Stimulated activated CD8-positive, alpha-beta memory T cell treated with anti-CD3 and anti-CD28 coated beads, Interleukin-15, amount 100 ng/mL, for 1 hour (primary cell): ENCODE results near the gene RNU6-9.
"Not testable (repeated sequence)": the region's sequence is repeated elsewhere in the genome, so short reads cannot be mapped to it uniquely, and the experiment has no call there.

Experiments
- DNase-seq: peaks from one replicate; pipeline ENCODE4 v3.0.0-alpha.2; 2020; ENCODE audit warnings: low read depth

The RNU6-9 gene

GRCh38 chr19:878751-879561 lies 14.3 kb upstream of the RNU6-9 start:
- DNase-seq = not testable (repeated sequence)

DNA sequence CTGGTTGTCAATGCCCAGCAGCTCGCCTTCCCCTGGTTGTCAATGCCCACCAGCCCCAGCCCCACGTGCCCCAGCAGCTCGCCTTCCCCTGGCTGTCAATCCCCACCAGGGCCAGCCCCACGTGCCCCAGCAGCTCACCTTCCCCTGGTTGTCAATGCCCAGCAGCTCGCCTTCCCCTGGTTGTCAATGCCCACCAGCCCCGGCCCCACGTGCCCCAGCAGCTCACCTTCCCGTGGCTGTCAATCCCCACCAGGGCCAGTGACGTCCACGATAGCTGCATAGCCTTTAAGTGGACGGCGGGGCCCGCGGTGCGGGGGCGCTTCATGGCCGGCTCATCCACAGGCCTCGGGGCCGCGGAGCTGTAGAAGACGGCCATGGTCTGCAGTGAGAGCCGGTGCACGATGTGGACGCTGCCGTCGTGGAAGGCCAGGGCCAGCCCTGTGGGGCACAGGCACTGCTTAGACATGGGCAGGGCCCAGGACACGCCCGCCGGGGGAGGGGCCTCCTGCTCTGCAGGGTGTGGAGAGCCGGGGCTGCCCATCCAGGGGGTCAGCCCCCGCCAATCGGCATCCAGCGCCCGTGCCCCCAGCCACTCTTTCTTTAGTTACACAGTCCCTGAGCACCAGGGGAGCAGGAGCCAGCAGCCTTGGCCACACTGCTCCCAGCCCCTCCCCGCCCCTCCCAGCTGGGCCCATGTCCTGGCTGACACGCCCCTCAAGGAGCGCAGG lies 13.4 kb upstream of the RNU6-9 start:
- no peak for DNase-seq

DNA sequence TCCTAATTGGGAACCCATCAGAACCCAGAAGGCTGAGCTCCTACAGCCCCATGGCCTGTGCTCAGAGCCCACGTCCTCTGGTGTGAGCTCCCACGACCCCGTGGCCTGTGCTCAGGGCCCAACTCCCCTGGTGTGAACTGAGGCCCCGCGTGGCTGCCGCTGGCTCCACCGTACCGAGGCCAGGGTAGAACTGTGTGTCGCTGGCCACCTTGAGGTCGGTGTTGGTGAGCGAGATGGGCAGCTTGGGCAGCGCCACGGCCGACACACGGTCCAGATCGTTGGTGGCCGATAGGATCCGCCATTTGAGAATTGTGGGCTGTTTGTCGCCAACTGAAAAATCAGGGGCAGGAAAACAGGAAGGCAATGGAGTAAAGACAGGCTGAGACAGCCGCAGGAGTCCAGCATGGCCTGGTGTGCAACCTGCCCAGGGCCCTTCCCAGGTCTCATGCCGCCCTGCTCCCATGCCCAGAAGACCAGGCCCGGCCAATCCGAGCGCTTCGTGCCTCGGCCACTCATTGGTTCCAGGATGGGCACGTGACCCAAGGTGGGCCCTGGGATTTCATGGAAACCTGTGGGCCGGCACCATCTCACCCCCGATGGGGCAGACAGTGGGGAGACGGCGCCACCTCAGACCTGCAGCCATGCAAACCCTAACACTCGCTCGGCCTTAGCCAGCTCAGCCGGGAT lies 11.8 kb upstream of the RNU6-9 start:
- no peak for DNase-seq

DNA sequence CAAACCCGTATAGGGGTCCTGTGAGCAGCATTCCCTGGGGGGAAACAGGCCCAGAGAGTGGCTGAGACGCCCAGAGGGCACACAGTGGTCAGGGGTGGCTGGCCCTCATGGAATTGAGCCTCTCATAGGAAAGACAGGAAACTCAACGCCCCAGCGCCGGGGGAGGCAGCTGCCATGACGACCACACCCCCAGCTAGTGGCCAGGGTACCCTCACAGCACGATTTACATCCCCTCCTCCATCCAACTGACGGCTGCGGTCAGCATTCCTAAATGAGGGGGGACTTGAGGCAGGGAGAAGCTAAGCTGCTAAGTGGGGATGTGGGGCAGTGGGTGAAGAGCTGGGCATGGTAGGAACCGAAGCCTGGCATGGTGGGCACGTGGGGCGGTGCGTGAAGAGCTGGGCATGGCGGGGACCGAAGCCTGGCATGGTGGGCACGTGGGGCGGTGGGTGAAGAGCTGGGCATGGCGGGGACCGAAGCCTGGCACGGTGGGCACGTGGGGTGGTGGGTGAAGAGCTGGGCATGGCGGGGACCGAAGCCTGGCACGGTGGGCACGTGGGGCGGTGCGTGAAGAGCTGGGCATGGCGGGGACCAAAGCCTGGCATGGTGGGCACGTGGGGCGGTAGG lies 10.3 kb upstream of the RNU6-9 start:
- DNase-seq = no peak

DNA sequence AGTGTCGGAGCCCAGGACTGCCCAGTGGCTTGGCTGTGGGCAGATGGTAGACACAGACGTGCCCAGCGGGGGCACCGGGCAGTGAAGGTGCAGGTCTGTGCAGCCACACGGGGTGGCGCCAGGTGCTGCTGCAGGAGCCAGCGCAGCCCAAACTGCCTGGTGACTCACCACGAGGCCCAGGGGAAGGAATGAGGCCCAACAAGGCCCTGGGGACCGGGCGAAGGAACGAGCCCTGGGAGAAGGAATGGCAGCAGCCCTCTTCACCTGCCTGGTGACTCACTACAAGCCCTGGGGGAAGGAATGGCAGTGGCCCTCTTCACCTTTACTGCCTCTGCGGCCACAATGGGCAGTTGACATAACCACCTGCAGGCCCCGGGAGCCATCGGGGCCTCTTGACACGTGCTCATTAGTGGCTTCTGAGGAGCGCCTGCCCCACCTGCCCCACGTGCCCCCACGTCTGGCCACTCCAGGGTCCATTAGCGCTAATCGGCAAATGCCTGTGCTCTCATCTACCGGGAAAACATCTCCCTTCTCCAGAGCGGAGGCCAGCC lies 9.5 kb upstream of the RNU6-9 start:
- DNase-seq = no peak

DNA sequence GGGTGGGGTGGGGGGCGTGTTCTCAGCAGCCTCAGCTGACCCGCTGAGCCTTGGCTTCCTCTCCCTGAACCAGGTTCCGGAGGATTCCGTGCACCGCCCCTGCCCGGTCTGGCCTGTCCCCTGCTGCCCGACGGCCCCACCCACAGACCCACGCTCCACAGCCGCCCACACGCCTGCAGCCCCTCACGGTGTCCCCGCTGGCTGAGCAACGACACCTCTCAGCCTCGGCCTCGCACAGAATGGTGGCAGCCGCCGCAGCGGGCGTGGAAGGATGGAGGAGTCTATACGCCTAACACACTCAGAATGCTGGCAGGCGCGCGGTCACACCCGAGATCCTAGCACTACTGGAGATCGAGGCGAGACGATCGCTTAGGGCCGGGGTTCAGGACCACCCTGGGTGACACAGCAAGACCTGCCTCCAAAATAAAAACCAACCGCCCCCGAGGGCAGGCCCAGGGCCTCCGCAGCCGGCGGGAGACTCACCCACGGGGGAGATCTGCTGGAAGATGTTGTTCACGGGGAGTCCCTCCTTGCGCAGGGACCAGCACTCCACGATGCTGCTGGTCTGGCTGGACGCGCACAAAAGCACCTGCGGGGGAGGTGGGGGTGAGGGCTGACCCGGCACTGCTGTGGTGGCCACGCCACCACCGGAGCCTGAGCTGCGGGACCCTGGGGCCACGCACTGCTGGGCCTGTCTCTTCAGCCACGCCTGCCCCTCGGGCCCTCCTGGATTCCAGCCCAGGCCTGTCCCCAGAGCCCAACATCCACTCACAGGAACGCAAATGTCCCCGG lies 8.7 kb upstream of the RNU6-9 start:
- DNase-seq = no peak

DNA sequence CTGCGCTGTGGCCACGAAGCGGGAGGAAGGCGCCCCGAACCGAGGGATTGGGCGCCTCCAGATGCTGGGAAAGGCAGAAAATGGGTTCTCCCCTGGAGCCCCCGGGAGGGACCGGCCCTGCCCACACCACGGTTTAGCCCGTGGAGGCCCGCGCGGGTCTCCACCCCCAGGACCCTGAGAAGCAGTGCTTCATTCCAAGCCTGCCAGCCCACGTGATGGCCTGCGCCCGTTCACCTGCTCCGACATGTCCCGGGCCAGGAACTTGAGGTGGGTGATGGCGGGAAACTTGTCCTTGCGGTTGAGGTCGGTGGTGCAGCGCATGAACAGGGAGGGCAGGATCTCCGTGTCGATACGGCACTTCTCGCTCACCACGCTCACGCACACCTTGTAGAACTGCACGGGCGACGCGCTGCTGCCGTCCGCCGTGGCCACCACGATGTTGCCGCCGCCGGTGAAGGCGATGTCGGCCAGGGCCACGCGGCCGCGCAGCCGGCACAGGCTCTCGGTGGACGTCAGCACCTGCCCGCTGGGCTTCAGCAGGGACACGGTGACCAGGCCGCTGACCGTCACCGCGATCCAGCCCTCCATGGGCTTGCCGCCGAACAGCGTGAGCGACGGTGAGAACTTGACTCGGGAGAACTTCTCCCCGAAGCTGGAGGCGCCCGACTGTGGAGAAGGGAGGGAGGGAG lies 7.6 kb upstream of the RNU6-9 start:
- no peak for DNase-seq

DNA sequence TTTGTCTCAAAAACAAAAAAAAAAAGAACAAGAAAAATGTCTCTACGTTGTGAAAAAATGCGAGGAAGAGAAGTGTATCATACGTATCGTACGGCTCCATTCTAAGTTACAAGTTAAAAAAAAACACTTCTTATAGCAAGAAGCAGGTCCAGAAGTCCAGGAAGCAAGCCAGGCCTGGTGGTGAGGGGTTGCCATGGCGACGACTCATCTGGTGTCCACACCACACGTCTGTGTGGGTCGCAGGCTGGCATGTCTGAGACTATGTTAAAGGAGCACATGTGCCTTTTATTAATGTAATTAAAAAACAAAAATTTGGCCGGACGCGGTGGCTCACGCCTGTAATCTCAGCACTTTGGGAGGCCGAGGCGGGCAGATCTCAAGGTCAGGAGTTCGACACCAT lies 6.2 kb upstream of the RNU6-9 start:
- no peak for DNase-seq

DNA sequence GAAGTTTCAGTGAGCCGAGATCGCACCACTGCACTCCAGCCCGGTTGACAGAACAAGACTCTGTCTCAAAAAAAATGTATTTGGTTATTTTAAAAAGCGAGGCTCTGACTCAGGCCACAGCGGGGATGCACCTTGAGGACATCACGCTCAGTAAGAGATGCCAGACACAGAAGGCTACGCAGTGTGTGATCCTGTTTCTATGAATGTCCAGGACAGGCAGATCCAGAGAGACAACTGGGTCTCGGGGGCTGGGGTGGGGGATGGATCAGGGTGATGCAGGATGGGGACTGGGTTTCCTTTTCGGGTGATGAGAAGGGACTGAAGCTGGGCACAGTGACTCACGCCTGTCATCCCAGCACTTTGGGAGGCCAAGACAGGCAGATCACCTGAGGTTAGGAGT lies 5.7 kb upstream of the RNU6-9 start:
- DNase-seq = no peak

GRCh38 chr19:888581-889385 lies 4.5 kb upstream of the RNU6-9 start:
- peak; percentile 40 for DNase-seq

DNA sequence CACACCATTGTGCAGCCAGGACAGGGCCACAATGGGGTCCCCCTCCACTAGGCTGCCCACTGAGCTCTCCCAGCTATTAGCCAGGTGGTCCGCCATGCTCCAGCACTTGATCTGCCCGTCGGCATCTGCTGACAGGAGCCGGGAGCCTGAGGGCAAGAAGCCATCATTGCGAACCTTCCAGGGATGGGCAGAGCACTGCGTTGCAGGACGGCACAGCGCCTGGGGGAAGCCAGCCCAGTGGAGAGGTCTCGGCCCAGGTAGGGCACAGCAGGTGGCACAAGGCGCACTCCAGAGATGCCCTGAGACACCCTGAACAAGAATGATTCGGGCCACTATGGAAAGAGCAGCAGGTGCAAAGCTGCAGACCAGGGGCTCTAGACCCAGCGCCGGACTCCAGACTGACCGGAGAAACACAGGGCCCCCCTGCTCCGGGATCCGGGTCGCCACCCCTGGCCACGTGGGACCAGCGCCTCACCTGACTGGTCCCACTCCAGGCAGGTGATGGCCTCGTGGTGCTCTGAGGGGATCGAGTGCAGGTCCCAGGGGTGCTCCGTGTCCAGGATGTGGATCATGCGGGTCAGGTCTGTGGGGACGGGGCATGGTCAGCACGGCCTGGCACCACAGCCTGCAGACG lies 3.5 kb upstream of the RNU6-9 start:
- DNase-seq = no peak

GRCh38 chr19:890831-891230 lies 2.5 kb upstream of the RNU6-9 start:
- no peak for DNase-seq

- not testable (repeated sequence) for DNase-seq
Observed at GRCh38 chr19:891421-892200, 1.7 kb upstream of the RNU6-9 start.

- no peak for DNase-seq
Observed at GRCh38 chr19:892243-892893, 916 bp upstream of the RNU6-9 start.

- DNase-seq = no peak
Observed at GRCh38 chr19:896434-896833, 3.1 kb downstream of the RNU6-9 start.

GRCh38 chr19:896999-897398 lies 3.7 kb downstream of the RNU6-9 start:
- DNase-seq = no peak

DNA sequence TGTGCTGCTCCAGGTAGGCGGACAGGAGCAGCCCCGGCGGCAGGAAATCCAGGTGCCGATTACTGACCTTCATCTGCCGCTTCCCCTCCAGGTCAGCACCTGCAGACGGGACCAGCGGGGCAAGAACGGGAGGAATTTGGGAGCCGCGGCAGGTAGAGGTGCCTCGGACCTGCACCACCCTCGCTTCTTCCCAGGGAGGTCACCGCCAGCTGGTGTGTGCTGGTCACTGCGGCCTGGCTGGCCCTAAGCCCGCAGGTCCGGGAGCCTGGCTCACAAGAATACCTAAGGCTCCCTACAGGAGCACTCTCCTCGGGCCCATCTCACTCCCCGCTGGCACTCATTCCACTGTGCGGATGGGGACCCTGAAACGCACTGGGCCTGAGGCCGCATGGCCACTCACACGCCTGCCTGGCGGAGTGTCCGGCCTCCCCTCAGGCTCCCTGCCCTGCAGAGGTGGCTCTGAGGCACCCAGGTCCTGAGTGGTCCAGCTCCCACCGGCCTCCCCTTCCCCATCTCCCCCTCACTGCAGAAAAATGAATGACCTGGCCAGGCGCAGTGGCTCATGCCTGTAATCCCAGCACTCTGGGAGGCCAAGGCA lies 4.3 kb downstream of the RNU6-9 start:
- DNase-seq = no peak

DNA sequence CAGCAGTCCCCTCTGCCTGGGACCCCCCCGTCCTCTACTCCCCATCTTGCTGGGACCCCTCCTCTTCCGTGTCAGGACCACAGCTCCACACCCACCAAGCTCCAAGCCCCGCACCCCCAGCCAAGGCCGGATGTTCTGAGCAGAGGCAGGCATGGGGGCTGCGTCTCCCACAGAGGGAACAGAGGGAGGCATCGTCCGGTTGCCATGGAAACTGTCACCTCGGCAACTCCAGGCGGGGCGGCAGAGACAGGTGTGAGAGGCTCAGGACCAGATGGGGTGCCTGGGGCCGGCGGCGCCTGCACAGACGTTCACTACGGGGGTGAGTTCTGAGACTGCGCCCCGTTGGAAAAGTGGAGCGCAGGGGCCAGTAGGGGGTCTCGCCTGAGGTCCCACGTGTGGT lies 5.4 kb downstream of the RNU6-9 start:
- no peak for DNase-seq
